PC-9 (cell line): ENCODE results near the gene ZNF808. TPM values are rescaled to one million over a fixed set of nuclear protein-coding genes. Genes with fewer than 3 reads are reported as not detected.

Experiments
- BruUV-seq: library from RNA; stranded (reverse); fragments of 400-500 nt; replicated peaks from 2 replicates; lab custom pipeline; 2021; lab: Mats Ljungman, UMichigan
- CTCF ChIA-PET: fragments of 300-600 bp; sonication (Branson Sonifier 250); formaldehyde crosslinking; loops from one replicate; lab custom pipeline; 2022; ENCODE audit warnings: antibody characterized with exemption; lab: Charles Lee
- POLR2A ChIA-PET: fragments of 300-600 bp; sonication (Branson Sonifier 250); formaldehyde crosslinking; loops from one replicate; lab custom pipeline; 2022; ENCODE audit warnings: antibody characterized with exemption; ENCODE audit not compliant: unreplicated experiment; lab: Charles Lee
- DNase-seq, 2 experiments: peaks; one replicate each; pipeline versions ENCODE4 v3.0.0 to v3.0.0-alpha.2; 2015 to 2022; ENCODE audit warnings: mixed read lengths in 1 of 2
- H2AFZ ChIP-seq: fragments of 200-600 bp; sonication (generic); 2 replicates; pipeline ENCODE4 v1.8.1; 2017; ENCODE audit warnings: antibody characterized with exemption
- H3F3A ChIP-seq: fragments of 200-600 bp; sonication (generic); 2 replicates; pipeline ENCODE4 v1.8.1; 2017; ENCODE audit warnings: antibody characterized with exemption, mild to moderate bottlenecking, low read depth; ENCODE audit not compliant: insufficient read depth
- H3K27ac ChIP-seq: fragments of 200-600 bp; sonication (generic); 2 replicates; pipeline ENCODE4 v1.6.1; 2016; ENCODE audit warnings: mixed run types
- H3K27me3 ChIP-seq: fragments of 200-600 bp; sonication (generic); 2 replicates; pipeline ENCODE4 v1.6.1; 2016; ENCODE audit warnings: low read depth, mixed run types; ENCODE audit not compliant: insufficient read depth
- H3K36me3 ChIP-seq: fragments of 200-600 bp; sonication (generic); 2 replicates; pipeline ENCODE4 v1.6.1; 2016; ENCODE audit warnings: low read depth, mixed run types
- H3K4me1 ChIP-seq: fragments of 200-600 bp; sonication (generic); replicated peaks from 2 replicates; pipeline ENCODE4 v1.6.1; 2016; ENCODE audit warnings: mixed run types; ENCODE audit not compliant: insufficient read depth
- H3K4me2 ChIP-seq: fragments of 200-600 bp; sonication (generic); 2 replicates; pipeline ENCODE4 v1.6.1; 2017; ENCODE audit warnings: mixed run types
- H3K4me3 ChIP-seq: fragments of 200-600 bp; sonication (generic); 2 replicates; pipeline ENCODE4 v1.6.1; 2016; ENCODE audit warnings: mixed run types
- H3K79me2 ChIP-seq: fragments of 200-600 bp; sonication (generic); 2 replicates; pipeline ENCODE4 v1.6.1; 2017; ENCODE audit warnings: low read depth, mixed run types
- H3K9me2 ChIP-seq: fragments of 200-600 bp; sonication (generic); 2 replicates; pipeline ENCODE4 v1.8.1; 2017; ENCODE audit warnings: mild to moderate bottlenecking; ENCODE audit not compliant: insufficient read depth
- H3K9me3 ChIP-seq: fragments of 200-600 bp; sonication (generic); 2 replicates; pipeline ENCODE4 v1.8.1; 2016; ENCODE audit warnings: low read depth; ENCODE audit not compliant: insufficient read depth
- H4K20me1 ChIP-seq: fragments of 200-600 bp; sonication (generic); 2 replicates; pipeline ENCODE4 v1.8.1; 2017; ENCODE audit not compliant: insufficient read depth
- CTCF ChIP-seq: fragments of 200-600 bp; sonication (generic); conservative IDR thresholded peaks from 2 replicates; pipeline ENCODE4 v1.6.1; 2017; ENCODE audit warnings: mixed run types, antibody characterized with exemption, mild to moderate bottlenecking, moderate library complexity
- EZH2 ChIP-seq: fragments of 200-600 bp; sonication (generic); IDR thresholded peaks from 2 replicates; pipeline ENCODE4 v1.8.0; 2017; ENCODE audit warnings: antibody characterized with exemption, low read depth
- intact Hi-C: fragments of 100-400 bp; cut with micrococcal nuclease; formaldehyde crosslinking; loops from one replicate; pipeline ENCODE4 v1.10.0; 2022; ENCODE audit not compliant: unreplicated experiment
- total RNA-seq: library from RNA; stranded (reverse); gene quantifications from 2 replicates; pipeline ENCODE4 v1.2.3, GENCODE V29; 2021

ZNF808 gene
- total RNA-seq, 1 experiment from 2014 or later: 26.6 TPM

GRCh38 chr19:52522551-52522950, 4.9 kb upstream of the ZNF808 start:
- H4K20me1 ChIP-seq: no peaks in the 10 kb centered on the region
- H3K27ac ChIP-seq: no peak overlapping the region
- peaks cover 26% of the 10 kb centered on the region; the same call in 1 of the 2 replicates for H3K9me3 ChIP-seq
- peaks cover 9% of the 10 kb centered on the region; the same call in 1 of the 2 replicates for H3F3A ChIP-seq
- no peaks in the 10 kb centered on the region for H3K9me2 ChIP-seq
- ChIA-PET CTCF (no interaction called here), POLR2A (no interaction called here)
- H3K79me2 ChIP-seq: no peaks in the 10 kb centered on the region
- H3K27me3 ChIP-seq: peaks cover 8% of the 10 kb centered on the region; the same call in 1 of the 2 replicates
- no peak overlapping the region for H2AFZ ChIP-seq
- DNase-seq: no peak
- no TSS peak for BruUV-seq
- no peak overlapping the region for H3K4me3 ChIP-seq
- H3K4me2 ChIP-seq: no peak overlapping the region
- TF ChIP-seq CTCF (no peak), EZH2 (no peak)
- intact Hi-C loops: no loop called here
- no peaks in the 10 kb centered on the region for H3K36me3 ChIP-seq
- H3K4me1 ChIP-seq: no peaks in the 10 kb centered on the region

GRCh38 chr19:52524086-52524485, 3.4 kb upstream of the ZNF808 start:
- Histone ChIP-seq H3K27me3 (peaks cover 8% of the 10 kb centered on the region; the same call in 1 of the 2 replicates), H3F3A (peaks cover 9% of the 10 kb centered on the region; the same call in 1 of the 2 replicates), H4K20me1 (no peaks in the 10 kb centered on the region), H3K4me3 (no peak overlapping the region), H3K4me2 (no peak overlapping the region), H3K9me2 (no peaks in the 10 kb centered on the region), H3K9me3 (peaks cover 26% of the 10 kb centered on the region; the same call in 1 of the 2 replicates), H3K27ac (no peak overlapping the region), H3K36me3 (no peaks in the 10 kb centered on the region), H3K79me2 (peaks cover 13% of the 10 kb centered on the region), H3K4me1 (peaks cover 6% of the 10 kb centered on the region; the same call in 1 of the 2 replicates), H2AFZ (no peak overlapping the region)
- intact Hi-C loops: no loop called here
- TF ChIP-seq CTCF: no peak
- DNase-seq: no peak
- ChIA-PET CTCF (no interaction called here), POLR2A (interaction anchor here (0.7 kb wide), 1 partner anchor 548 kb away, joined by 6 read pairs; no protein-coding TSS in a partner anchor)
- BruUV-seq: no TSS peak

- Histone ChIP-seq H3K27me3 (no peaks in the 10 kb centered on the region), H3K9me3 (peaks cover 45% of the 10 kb centered on the region), H2AFZ (peak overlapping the region; percentile 97), H3K4me3 (peak overlapping the region; percentile 89), H3K4me2 (peak overlapping the region; percentile 99), H3K79me2 (peaks cover 23% of the 10 kb centered on the region), H3K27ac (peak overlapping the region; percentile 57), H3K9me2 (no peaks in the 10 kb centered on the region), H3K36me3 (peaks cover 11% of the 10 kb centered on the region; the same call in 1 of the 2 replicates), H4K20me1 (no peaks in the 10 kb centered on the region), H3F3A (peaks cover 9% of the 10 kb centered on the region; the same call in 1 of the 2 replicates), H3K4me1 (peaks cover 6% of the 10 kb centered on the region; the same call in 1 of the 2 replicates)
- ChIA-PET CTCF (no interaction called here), POLR2A (no interaction called here)
- intact Hi-C loops: loop anchor here (1.0 kb wide), 1 partner anchor 207 kb away; the partner anchor contains the start of gene ZNF611
- TF ChIP-seq CTCF (no peak), EZH2 (no peak)
- BruUV-seq: TSS peak; percentile 92
- DNase-seq: peak in 1 of 2 experiments; percentile 7
Measured at GRCh38 chr19:52527956-52528351, 486 bp downstream of the ZNF808 start.
